Left ventricle myocardium inferior (tissue), 1 donor: ENCODE results near the gene CYP17A1. TPM values are rescaled to one million over a fixed set of nuclear protein-coding genes. Genes with fewer than 3 reads are reported as not detected.

Source experiments
- DNase-seq: peaks from one replicate; pipeline ENCODE4 v3.0.0-alpha.2; 2020
- H3K27ac ChIP-seq: fragments of 200-600 bp; replicated peaks from 2 replicates; pipeline ENCODE4 v1.8.0; 2021
- H3K27me3 ChIP-seq: fragments of 200-600 bp; 2 replicates; pipeline ENCODE4 v1.8.0; 2021; ENCODE audit warnings: low read depth
- H3K36me3 ChIP-seq: fragments of 200-600 bp; 2 replicates; pipeline ENCODE4 v1.8.0; 2021
- H3K4me1 ChIP-seq: fragments of 200-600 bp; 2 replicates; pipeline ENCODE4 v1.8.0; 2021
- H3K4me3 ChIP-seq: fragments of 200-600 bp; 2 replicates; pipeline ENCODE4 v1.8.0; 2021; ENCODE audit warnings: mild to moderate bottlenecking, moderate library complexity
- H3K9me3 ChIP-seq: fragments of 200-600 bp; replicated peaks from 2 replicates; pipeline ENCODE4 v1.8.0; 2021
- CTCF ChIP-seq: fragments of 200-600 bp; IDR thresholded peaks from 2 replicates; pipeline ENCODE4 v1.8.0; 2021; ENCODE audit warnings: antibody characterized with exemption, mild to moderate bottlenecking, borderline replicate concordance
- intact Hi-C: fragments of 100-400 bp; cut with micrococcal nuclease; formaldehyde crosslinking; loops from one replicate; pipeline ENCODE4 v1.11.0; 2022
- total RNA-seq: library from RNA; stranded (reverse); fragmentation: NEBNext Ultra II Directional; extraction: Animal tissue kit (Norgen Biotek cat#: 25700); gene quantifications from one replicate; pipeline ENCODE4 v1.2.1, GENCODE V29; 2021
- donor health status: DM: no; HTN: yes; CAD: no; lungs with severe emphysema.

CYP17A1 gene
- total RNA-seq, 1 donor from 2014 or later = not detected

GRCh38 chr10:102870221-102870620 is 33.0 kb upstream of the CYP17A1 start:
- DNase-seq = no peak
- intact Hi-C loops = no loop called here
- H3K36me3 ChIP-seq = peaks cover 10% of the 10 kb centered on the region
- H3K4me1 ChIP-seq = peaks cover 16% of the 10 kb centered on the region
- no peak for TF ChIP-seq CTCF
- H3K27me3 ChIP-seq = peaks cover 6% of the 10 kb centered on the region
- no peaks in the 10 kb centered on the region for H3K9me3 ChIP-seq
- peak overlapping the region; percentile 68 for H3K4me3 ChIP-seq
- H3K27ac ChIP-seq = peak overlapping the region; percentile 65

GRCh38 chr10:102869258-102870198 is 32.3 kb upstream of the CYP17A1 start, which contains the start of gene AS3MT:
TSS of gene AS3MT (plus strand) at chr10:102869470. CDS start at chr10:102869593, 123 bp downstream.
- Histone ChIP-seq H3K27me3 (peaks cover 6% of the 10 kb centered on the region), H3K4me3 (peak within 1 kb of the TSS; percentile 68), H3K36me3 (peaks cover 5% of the 10 kb centered on the region), H3K27ac (peak within 1 kb of the TSS; percentile 65), H3K9me3 (no peaks in the 10 kb centered on the region), H3K4me1 (peaks cover 16% of the 10 kb centered on the region)
- intact Hi-C loops = no loop called here
- TF ChIP-seq CTCF = no peak
- peak; percentile 31 for DNase-seq

- intact Hi-C loops = no loop called here
- peak overlapping the region; percentile 68 for H3K4me3 ChIP-seq
- H3K27me3 ChIP-seq = peaks cover 6% of the 10 kb centered on the region
- peaks cover 10% of the 10 kb centered on the region for H3K36me3 ChIP-seq
- TF ChIP-seq CTCF = no peak
- DNase-seq = no peak
- no peaks in the 10 kb centered on the region for H3K9me3 ChIP-seq
- peaks cover 16% of the 10 kb centered on the region for H3K4me1 ChIP-seq
- H3K27ac ChIP-seq = peak overlapping the region; percentile 65
These were observed 31.7 kb upstream of the CYP17A1 start for GRCh38 chr10:102868911-102869257.

- H3K4me3 ChIP-seq = no peak overlapping the region
- no peak for TF ChIP-seq CTCF
- peaks cover 38% of the 10 kb centered on the region for H3K36me3 ChIP-seq
- intact Hi-C loops = no loop called here
- no peak for DNase-seq
- peaks cover 18% of the 10 kb centered on the region for H3K4me1 ChIP-seq
- H3K9me3 ChIP-seq = no peaks in the 10 kb centered on the region
- H3K27me3 ChIP-seq = peaks cover 4% of the 10 kb centered on the region
- H3K27ac ChIP-seq = no peak overlapping the region
These were observed 28.4 kb upstream of the CYP17A1 start for GRCh38 chr10:102865620-102866019.

GRCh38 chr10:102863660-102864059 is 26.4 kb upstream of the CYP17A1 start:
- Histone ChIP-seq H3K27ac (no peak overlapping the region), H3K36me3 (peaks cover 44% of the 10 kb centered on the region), H3K27me3 (no peaks in the 10 kb centered on the region), H3K4me1 (peaks cover 15% of the 10 kb centered on the region), H3K4me3 (no peak overlapping the region), H3K9me3 (no peaks in the 10 kb centered on the region)
- no peak for TF ChIP-seq CTCF
- intact Hi-C loops = no loop called here
- DNase-seq = no peak
